GM21360 (cell line): ENCODE results near the gene CIB2.
A peak's percentile ranks its signal among the peaks of the same experiment; 100 is the strongest.

Experiments
- ATAC-seq: cut with Tn5 transposase; IDR thresholded peaks from one replicate; pipeline ENCODE4 v1.9.1; 2021; ENCODE audit warnings: mild to moderate bottlenecking, moderate library complexity; ENCODE audit not compliant: unreplicated experiment

CIB2 gene

GRCh38 chr15:78087951-78088772, 43.1 kb downstream of the CIB2 start:
- ATAC-seq = peak; percentile 62

DNA sequence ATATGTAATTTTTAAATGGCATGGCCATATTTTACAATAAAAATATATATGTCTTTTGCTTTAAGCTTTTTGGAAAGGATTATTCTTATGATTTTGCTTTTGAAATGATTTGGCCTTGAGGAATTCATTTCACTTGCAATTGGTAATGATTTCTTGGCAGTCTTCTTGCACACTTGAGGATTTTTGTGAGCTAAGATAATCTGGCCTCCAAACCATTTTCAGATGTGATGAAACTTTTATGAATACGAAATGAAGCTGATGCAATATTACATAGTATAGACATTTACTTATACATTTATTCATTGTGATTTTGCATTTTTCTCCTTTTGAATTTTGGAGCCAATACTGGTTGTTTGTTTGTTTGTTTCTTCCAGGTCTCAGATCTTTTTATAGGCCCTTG, 45.3 kb downstream of the CIB2 start:
- no peak for ATAC-seq

- ATAC-seq = no peak
These were observed 46.8 kb downstream of the CIB2 start for GRCh38 chr15:78084449-78084750.

DNA sequence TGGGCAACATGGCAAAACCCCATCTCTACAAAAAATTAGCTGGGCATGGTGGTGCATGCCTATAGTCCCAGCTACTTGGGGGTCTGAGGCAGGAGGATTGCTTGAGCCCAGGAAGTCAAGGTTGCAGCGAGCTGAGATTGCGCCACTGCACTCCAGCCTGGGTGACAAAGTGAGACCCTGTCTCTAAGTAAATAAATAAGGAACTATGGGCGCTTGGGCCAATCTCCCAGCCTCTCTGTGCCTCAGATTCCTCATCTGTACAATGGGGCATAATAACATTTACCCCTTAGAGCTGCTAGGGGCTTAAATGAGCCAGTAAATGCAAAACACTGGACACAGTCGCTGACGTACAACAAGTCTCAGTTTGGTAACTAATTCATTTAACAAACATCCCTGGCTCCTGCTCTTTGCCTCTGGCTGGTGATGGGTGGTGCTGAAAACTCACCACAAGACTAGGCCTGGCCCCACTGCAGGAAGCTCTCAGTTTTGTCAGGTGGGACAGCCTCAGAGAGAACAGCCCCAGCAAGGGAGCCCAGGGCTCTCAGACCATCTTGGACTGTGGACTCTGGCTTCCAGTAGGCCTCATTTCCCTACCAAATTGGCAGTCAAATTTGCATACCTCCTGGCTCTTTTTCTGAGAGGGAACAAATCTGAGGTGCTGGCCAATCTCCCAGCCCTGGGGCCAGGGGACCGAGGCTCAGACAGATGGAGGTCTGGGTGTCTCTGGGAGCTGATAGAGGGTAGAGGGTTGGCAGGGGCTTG, 47.4 kb downstream of the CIB2 start:
- no peak for ATAC-seq

GRCh38 chr15:78083186-78083585, 48.1 kb downstream of the CIB2 start:
- ATAC-seq = no peak

GRCh38 chr15:78082743-78083110, 48.5 kb downstream of the CIB2 start:
- ATAC-seq = no peak

DNA sequence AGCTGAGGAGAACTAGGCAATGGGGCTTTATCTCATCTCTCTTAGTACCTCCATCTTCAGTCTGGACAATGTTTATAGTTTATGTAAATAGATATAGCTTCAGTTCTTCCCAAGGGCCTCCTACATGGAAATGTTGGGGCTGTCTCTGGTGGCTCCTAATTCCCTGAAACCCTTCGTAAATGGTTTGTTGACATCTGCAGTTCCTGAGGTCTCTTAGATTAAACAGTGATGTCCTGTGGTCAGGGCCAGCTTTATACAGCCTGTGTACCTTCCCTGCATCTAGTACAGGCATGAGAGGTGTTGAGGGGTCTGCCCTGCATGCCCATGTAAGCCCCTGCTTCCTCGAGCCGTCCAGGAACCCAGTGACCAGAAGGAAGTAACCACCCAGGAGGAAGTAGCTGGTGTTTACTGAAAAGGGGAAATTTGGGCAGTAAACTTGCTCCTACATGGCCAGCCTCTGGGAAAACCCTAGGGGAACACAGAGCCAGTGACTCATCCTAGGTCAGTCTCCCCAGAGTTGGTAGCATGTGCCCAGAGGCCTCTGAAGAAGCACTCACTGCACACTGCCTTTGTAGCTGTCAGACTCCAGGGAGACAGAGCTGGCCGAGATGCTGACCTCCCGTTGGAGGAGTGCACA, 49.0 kb downstream of the CIB2 start:
- no peak for ATAC-seq

GRCh38 chr15:78080088-78080460, 51.2 kb downstream of the CIB2 start:
- ATAC-seq = no peak

DNA sequence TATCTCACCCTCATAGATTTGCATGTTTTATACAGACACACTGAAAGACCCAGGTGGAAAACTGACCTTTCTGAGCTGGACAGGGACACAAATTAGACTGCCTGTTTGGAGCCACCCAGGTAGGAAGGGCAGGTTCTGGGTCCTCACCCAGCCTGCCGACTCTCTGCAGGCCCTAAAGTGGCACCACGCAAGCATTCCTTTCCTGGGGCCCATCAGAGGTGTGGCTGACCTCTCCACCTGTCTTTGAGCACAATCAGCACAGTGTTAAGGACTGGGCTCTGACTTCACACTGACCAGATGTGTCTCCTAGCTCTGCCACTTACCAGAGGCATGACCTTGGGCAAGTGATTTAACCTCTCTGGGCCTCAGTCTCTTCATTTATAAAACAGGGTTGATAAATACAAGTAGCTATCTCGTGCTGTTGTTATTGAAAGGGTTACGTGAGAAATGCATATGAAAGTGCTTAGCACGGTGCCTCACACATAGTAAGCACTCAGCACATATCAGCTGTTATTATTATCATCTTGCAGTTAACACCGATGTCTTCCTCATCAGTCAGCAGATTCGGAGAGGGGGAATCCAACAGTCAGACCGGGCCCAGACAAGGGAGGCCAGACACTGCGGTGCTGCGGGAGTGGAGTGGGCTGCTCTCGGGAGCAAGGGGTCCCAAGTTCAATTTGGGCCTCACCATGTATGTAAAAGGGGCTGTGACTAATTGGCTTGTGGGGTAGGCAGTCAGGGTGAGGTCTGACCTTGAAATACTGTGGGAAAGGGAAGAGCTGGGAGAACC, 51.8 kb downstream of the CIB2 start:
- no peak for ATAC-seq

- ATAC-seq = peak; percentile 18
These were observed 53.4 kb downstream of the CIB2 start for GRCh38 chr15:78077871-78078210.

- ATAC-seq = peak; percentile 68
These were observed 54.0 kb downstream of the CIB2 start, which contains the start of gene TBC1D2B for GRCh38 chr15:78077053-78077870. TBC1D2B (minus strand) TSS chr15:78077711; CDS start chr15:78077652, 59 bp downstream.

- no peak for ATAC-seq
These were observed 54.8 kb downstream of the CIB2 start for GRCh38 chr15:78076231-78077052.

- ATAC-seq = no peak
These were observed 55.6 kb downstream of the CIB2 start for GRCh38 chr15:78075490-78076230.

DNA sequence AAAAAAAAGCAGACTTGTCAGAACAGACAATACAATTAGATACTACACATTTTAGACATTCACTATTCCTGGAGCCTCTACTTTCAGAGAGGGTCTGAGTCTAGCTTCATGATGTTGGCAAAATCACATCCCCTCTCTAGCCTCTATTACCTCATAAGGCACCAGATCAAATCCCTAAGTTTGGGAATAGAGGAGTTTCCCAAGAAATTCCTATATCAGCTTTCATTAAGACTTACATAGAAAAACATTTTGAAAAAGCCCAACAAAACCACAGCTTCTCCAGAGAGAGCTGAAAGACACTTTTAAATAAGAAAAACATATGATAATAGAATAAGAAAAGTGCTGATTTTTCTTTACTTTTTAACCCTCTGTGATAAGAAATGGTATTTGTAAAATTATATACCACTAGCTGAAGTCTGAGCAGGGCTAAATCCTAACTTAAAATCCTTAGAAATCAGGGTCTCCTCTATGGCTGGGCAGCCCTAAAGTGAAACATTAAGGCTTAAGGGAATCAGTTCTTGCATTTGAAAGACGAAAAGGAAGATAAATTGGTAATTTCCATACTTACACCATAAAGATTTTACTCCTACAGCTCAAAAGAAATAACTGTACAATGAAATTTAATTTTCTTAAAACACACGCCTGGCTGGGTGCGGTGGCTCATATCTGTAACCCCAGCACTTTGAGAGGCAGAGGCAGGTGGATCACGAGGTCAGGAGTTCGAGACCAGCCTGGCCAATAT, 58.0 kb downstream of the CIB2 start:
- ATAC-seq = no peak

- no peak for ATAC-seq
These were observed 59.0 kb downstream of the CIB2 start for GRCh38 chr15:78072080-78072892.

- no peak for ATAC-seq
These were observed 59.9 kb downstream of the CIB2 start for GRCh38 chr15:78071383-78071782.

DNA sequence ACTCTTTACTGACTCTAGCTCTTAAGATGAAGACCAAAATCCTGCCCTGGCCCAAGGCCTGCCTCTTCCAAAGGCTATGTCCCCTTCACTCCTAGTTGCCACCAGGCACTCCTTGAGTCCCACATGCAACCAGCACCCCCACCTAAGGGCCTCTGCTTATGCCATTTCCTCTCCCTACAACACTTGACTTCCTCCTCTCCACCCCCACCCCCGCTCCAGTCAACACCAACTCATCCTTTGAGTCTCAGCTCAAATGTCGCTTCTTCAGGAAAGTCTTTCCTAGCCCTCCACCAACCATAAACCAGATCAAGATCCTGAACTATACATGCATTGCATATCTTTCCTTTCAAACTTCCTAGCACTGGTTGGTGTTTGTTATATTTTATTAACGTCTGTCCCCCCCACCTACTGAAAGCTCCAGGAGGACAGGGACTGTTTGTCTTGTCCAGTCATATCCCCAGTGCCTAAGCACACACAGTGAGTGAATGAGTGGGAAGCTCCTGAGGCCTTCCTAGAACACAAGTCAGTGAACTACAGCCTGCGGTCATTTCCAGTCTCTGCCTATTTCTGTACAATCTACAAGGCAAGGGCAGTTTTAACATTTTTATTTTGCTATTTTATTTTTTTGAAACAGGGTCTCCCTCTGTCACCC, 61.1 kb downstream of the CIB2 start:
- ATAC-seq = no peak
